ENCODE measurements around the gene SLC7A10. TPM values are rescaled to one million over a fixed set of nuclear protein-coding genes. Genes with fewer than 3 reads are reported as not detected.
"Not testable (repeated sequence)": the region's sequence is repeated elsewhere in the genome, so short reads cannot be mapped to it uniquely, and the experiment has no call there.

SLC7A10 gene
- total RNA-seq, 3 donors from 2014 or later, result 6.9 to 8.8 TPM; not detected in 1

- Histone ChIP-seq H3K4me1 (no peaks in the 10 kb centered on the region), H3K27ac (no peak overlapping the region), H3K9me3 (no peaks in the 10 kb centered on the region), H3K36me3 (no peaks in the 10 kb centered on the region), H3K27me3 (no peaks in the 10 kb centered on the region), H3K4me3 (no peak overlapping the region)
- no peak for DNase-seq (ENCODE audit: low spot score in 2 of 2)
- TF ChIP-seq POLR2AphosphoS5 (IDR thresholded peaks at IDR 0.05) (no peak), CTCF (IDR thresholded peaks at IDR 0.05) (no peak)
- intact Hi-C loops (cut with DNase I; ENCODE audit: low total_unique reads), result no loop called here
Measured at GRCh38 chr19:33211794-33212435, 13.7 kb downstream of the SLC7A10 start.

- TF ChIP-seq POLR2A (IDR thresholded peaks at IDR 0.05), result no peak
- no peak for TF ChIP-seq POLR2AphosphoS5 (IDR thresholded peaks at IDR 0.05)
- no peak for TF ChIP-seq CTCF (IDR thresholded peaks at IDR 0.05)
- no peaks in the 10 kb centered on the region for H3K9me3 ChIP-seq
- DNase-seq (ENCODE audit: low spot score in 2 of 2), result no peak
- no peaks in the 10 kb centered on the region for H3K4me1 ChIP-seq
- H3K27ac ChIP-seq, result no peak overlapping the region
- H3K27me3 ChIP-seq, result no peaks in the 10 kb centered on the region
- intact Hi-C loops (cut with DNase I; ENCODE audit: low total_unique reads), result no loop called here
- H3K36me3 ChIP-seq, result no peaks in the 10 kb centered on the region
- H3K4me3 ChIP-seq, result no peak overlapping the region
Measured at GRCh38 chr19:33210266-33210940, 15.2 kb downstream of the SLC7A10 start.

- DNase-seq (ENCODE audit: low spot score in 2 of 2); H3K4me3 ChIP-seq; H3K9me3 ChIP-seq; H3K4me1 ChIP-seq; H3K36me3 ChIP-seq; H3K27me3 ChIP-seq; H3K27ac ChIP-seq; intact Hi-C loops (cut with DNase I; ENCODE audit: low total_unique reads): not testable (repeated sequence)
Measured at GRCh38 chr19:33209850-33210230, 15.8 kb downstream of the SLC7A10 start.

- DNase-seq (ENCODE audit: low spot score in 2 of 2), result no peak
- Histone ChIP-seq H3K4me3 (no peak overlapping the region), H3K36me3 (no peaks in the 10 kb centered on the region), H3K9me3 (no peaks in the 10 kb centered on the region), H3K27me3 (no peaks in the 10 kb centered on the region), H3K27ac (no peak overlapping the region), H3K4me1 (no peaks in the 10 kb centered on the region)
- TF ChIP-seq CTCF (IDR thresholded peaks at IDR 0.05) (no peak), POLR2A (IDR thresholded peaks at IDR 0.05) (no peak), POLR2AphosphoS5 (IDR thresholded peaks at IDR 0.05) (no peak)
- intact Hi-C loops (cut with DNase I; ENCODE audit: low total_unique reads), result no loop called here
Measured at GRCh38 chr19:33208904-33209849, 16.5 kb downstream of the SLC7A10 start.

- Histone ChIP-seq H3K27me3 (no peaks in the 10 kb centered on the region), H3K36me3 (no peaks in the 10 kb centered on the region), H3K9me3 (no peaks in the 10 kb centered on the region), H3K4me3 (no peak overlapping the region), H3K4me1 (no peaks in the 10 kb centered on the region), H3K27ac (no peak overlapping the region)
- no peak for DNase-seq (ENCODE audit: low spot score in 2 of 2)
- intact Hi-C loops (cut with DNase I; ENCODE audit: low total_unique reads), result no loop called here
- TF ChIP-seq POLR2AphosphoS5 (IDR thresholded peaks at IDR 0.05), result no peak
- no peak for TF ChIP-seq CTCF (IDR thresholded peaks at IDR 0.05)
- no peak for TF ChIP-seq POLR2A (IDR thresholded peaks at IDR 0.05)
Measured at GRCh38 chr19:33208371-33208895, 17.2 kb downstream of the SLC7A10 start.

All from breast epithelium (tissue), 4 donors.